ENCODE data around the gene L3MBTL3.

Gene L3MBTL3

DNA sequence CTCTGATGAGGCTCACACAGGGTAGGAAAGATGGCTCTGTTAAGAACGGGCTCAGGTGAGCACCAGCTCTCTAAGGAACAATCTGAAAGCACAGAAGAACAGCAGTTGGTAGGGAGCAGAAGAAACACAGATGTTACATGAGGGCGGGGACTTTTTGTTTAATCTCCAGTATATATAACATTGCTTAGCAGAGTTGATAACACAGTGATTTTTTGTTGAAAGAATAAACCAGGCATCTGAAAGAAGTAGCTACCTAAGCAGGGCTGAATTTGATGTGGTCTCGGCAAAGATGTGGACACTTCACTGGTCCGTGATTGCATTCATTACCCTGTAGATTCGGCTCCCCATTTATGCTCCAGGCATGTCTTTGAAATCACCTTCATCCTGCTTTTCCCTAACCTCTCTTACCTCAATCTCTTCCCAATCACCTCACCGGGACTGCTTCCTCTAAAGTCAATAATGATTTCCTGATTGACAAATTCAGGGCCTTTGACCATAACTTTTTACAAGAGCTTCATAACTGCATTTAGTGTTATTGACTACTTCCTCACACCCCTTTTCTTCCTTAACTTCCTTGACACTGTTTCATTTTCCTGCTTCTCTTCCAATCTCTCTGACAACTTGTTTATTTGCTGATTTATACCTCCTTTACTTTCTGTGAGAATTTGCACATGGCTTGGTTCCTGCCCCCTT lies 170.0 kb downstream of the L3MBTL3 start:
- no peak for DNase-seq (ENCODE audit: low read depth)
- H3K9me3 ChIP-seq (ENCODE audit: control insufficient read depth, low read length) = no peaks in the 10 kb centered on the region
- H3K9ac ChIP-seq (ENCODE audit: low read length) = no peak overlapping the region
- no peaks in the 10 kb centered on the region for H3K4me1 ChIP-seq (ENCODE audit: control insufficient read depth, insufficient read depth, low read length)
- no peaks in the 10 kb centered on the region for H3K36me3 ChIP-seq (ENCODE audit: control insufficient read depth, insufficient read depth, low read length, severe bottlenecking)
- no peak overlapping the region for H3K4me3 ChIP-seq (ENCODE audit: low read length)
- H3K27me3 ChIP-seq (replicated peaks; ENCODE audit: control insufficient read depth, insufficient read depth, low read length) = no peaks in the 10 kb centered on the region

DNA sequence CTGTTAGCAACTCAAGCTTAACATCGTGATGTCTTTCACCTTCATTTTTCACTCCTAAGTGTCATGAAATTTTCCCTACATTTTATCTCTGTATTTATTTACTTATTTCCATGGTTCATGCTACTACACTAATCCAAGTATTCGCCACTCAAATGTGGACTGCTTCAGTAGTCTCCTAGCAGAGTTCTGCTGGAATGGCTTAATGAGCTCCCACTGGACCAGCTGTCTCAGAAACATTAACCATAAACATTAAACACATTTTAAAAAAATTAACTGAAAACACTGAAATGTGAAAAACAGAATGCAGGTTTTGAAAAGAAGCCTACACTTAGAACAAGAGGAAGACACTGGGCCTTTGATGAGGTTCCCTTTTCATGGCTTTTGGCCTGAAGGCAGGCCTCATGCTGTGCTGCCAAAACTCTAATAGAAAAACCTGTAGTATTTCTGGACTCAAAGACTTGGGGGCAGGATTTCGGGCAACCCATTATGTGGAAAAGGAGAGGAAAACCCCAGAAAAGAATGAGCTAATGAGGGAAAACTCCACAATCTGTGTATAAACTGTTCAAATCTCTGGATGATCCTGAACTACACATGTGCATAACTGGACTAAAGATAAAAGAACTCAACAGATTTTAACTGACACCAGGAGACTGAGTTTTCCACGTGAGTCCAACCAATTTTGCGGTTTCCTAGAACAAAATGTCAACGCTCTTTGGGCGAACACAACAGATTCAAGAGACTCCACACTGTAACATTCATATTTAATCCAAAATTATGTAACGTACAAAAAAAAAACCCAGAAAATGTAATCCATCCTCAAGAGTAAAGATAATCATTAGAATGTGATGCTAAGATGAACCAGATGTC lies 171.4 kb downstream of the L3MBTL3 start:
- no peaks in the 10 kb centered on the region for H3K4me1 ChIP-seq (ENCODE audit: control insufficient read depth, insufficient read depth, low read length)
- no peak overlapping the region for H3K9ac ChIP-seq (ENCODE audit: low read length)
- no peak for DNase-seq (ENCODE audit: low read depth)
- H3K9me3 ChIP-seq (ENCODE audit: control insufficient read depth, low read length) = no peaks in the 10 kb centered on the region
- no peaks in the 10 kb centered on the region for H3K36me3 ChIP-seq (ENCODE audit: control insufficient read depth, insufficient read depth, low read length, severe bottlenecking)
- no peak overlapping the region for H3K4me3 ChIP-seq (ENCODE audit: low read length)
- H3K27me3 ChIP-seq (replicated peaks; ENCODE audit: control insufficient read depth, insufficient read depth, low read length) = no peaks in the 10 kb centered on the region
